GM18870 (cell line): ENCODE measurements around the gene RPL12.
"Not testable (repeated sequence)": the region's sequence is repeated elsewhere in the genome, so short reads cannot be mapped to it uniquely, and the experiment has no call there.

Experiments used
- ATAC-seq: cut with Tn5 transposase; IDR thresholded peaks from one replicate; pipeline ENCODE4 v1.9.1; 2021; ENCODE audit warnings: moderate library complexity; ENCODE audit not compliant: unreplicated experiment

The RPL12 gene

DNA sequence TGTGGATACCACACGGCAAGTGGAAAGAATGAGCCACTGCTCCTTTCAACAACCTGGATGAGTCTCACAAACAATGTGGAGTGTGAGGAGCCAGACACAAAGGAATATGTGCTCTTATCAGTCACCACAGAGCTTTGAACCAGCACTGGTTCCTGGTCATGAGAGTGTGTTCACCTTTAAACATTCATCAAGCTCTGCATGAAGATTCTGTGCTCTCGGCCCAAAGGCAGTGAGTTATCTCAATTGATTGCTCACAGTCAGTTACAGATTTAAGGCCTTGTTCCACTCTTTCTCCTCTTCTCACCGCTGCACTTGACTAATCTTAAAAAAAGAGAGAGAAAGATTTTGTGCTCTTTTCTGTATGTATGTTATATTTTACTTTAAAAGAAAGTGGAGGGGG is 19.5 kb upstream of the RPL12 start:
- no peak for ATAC-seq

DNA sequence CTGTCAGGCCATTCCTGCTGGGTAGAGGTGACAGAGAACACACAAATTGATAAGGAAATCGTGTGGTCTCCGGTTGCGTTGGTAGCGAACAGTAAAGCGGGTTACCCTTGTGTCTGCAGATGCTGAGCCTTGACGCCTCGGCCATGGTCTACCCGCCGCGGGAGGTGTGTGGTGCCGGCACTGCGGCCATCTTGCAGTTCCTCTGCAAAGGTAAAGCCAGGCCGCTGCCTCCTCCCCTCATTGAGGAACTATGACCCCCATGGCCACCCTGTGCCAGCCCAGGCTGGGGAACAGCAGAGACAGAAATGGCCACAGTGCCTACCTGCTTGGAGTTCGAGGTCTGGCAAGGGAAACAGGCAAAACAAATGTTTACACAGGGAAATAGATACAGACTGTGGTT is 16.4 kb upstream of the RPL12 start:
- ATAC-seq: no peak

- not testable (repeated sequence) for ATAC-seq
Measured at GRCh38 chr9:127466407-127466917, 15.3 kb upstream of the RPL12 start.

DNA sequence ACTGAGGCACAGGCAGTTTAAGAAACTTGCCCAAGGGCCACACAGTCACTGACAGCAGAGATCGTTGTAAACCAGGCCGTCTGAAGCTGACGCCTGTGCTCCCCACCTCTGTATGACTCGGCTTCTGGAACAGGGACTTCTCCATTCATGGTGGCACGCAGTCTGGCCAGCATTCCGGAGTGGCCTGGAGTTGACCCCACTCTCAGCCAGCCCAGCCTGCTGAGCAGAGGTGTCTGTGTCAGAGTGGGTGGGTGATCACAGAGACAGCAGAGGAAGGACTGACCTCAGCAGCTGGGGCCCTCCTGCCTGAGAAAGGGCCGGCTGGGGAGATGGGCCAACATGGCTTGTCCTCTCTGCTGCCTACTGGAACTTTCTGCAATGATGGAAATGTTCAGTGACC is 12.7 kb upstream of the RPL12 start:
- ATAC-seq: no peak

DNA sequence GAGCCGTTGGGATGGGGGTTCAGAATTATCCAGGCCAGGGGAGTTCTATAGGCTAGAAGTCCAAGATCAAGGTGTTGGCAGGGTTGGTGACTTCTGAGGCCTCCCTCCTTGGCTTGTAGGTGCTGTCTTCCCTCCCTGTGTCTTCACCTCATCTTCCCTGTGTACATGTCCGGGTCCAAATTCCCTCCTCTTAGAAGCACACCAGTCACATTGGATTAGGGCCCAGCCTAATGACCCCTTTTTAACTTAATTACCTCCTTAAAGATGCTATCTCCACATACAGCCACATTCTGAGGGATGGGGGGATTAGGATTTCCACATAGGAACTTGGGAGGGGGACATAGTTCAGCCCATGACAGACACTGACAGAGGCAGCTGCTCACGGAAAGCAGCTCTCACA is 12.2 kb upstream of the RPL12 start:
- no peak for ATAC-seq

- no peak for ATAC-seq
Measured at GRCh38 chr9:127458921-127459320, 7.7 kb upstream of the RPL12 start.

DNA sequence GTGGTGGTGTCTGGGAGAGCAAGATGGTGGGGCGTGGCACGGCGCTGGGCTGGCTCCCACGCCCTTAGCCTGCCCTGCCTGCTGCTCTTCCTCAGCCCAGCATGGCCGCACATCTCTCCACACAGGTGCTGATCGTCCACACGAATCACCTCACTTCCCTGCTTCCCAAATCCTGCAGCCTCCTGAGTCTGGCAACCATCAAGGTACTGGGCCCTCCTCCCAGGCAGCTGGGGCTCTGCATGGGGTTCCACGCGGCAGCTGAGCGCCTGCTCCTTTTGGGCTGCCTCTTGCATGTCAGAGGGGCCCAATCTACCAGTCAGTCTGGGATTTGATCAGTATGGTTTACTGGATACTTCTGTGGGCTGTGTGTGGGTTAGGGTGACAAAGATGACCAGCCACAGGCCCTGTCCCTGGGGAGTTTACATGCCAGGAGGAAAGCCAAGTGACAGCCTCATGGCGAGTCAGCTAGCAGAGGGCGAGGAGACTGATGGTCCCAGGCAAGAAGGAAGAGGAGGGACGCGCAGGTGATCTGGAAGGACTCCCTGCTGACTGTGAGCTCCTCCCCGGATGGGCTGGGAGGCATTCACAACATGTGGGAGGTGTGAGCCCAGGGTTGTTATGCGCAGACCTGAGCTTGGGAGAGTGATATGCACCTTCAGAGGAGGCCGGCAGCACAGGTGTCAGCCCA is 6.1 kb upstream of the RPL12 start:
- no peak for ATAC-seq

GRCh38 chr9:127455324-127455992 is 4.3 kb upstream of the RPL12 start:
- no peak for ATAC-seq

DNA sequence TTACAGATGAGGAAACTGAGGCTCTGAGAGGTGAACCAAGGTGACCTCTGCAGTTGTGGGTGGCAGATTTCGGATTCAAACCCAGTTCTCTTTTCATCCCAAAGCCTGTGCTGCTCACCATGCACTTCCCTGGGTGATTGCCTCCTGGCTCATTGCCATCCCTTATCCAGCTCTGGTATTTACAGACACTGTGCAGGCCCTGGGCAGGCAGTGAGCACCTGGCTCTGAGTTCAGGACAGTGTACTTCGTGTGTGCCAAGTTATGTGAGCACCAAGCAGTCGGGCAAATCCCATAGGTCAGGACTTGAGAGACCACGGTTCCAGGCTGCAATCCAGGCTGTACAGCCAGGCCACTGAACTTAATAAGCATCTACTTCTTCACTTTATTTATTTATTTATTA is 1.5 kb upstream of the RPL12 start:
- ATAC-seq: no peak

GRCh38 chr9:127451858-127452656 is 851 bp upstream of the RPL12 start:
- peak; percentile 7 for ATAC-seq

- ATAC-seq: no peak
Measured at GRCh38 chr9:127451608-127451857, 327 bp upstream of the RPL12 start.

GRCh38 chr9:127450243-127450760 is 904 bp downstream of the RPL12 start:
- ATAC-seq: no peak

GRCh38 chr9:127449332-127449966 is 1.8 kb downstream of the RPL12 start:
- ATAC-seq: no peak

DNA sequence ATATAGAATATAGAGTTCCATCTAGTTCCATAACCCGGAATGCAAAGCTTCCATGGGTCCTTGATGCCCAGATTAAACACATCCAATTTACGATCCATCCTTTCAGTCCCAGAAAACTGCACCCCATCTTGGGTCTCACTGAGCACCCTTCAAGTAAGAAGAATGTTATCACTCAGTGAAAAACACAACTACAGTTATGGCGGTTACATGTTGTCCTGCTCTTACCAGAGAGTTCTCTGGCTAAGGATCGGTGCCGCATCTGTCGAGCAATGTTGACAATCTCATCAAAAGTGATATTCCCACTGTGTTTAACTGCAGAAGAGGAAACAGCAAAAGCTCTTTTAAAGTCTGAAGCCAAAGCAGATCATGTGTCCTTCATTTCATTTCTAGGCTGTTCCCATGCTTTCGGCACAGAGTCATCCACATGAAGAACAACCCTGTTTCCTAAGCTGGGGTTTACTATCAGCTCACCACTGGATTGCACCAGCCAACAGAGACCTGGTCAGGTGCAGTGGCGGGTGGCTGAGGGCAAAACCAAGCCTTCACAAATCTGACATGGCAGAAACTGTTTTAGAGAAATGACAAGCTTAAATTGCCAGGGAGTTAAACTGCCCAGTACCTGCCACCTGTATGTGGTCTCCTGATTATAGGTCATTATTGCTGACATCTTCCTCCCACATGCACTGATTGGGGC is 2.9 kb downstream of the RPL12 start:
- no peak for ATAC-seq

GRCh38 chr9:127447416-127448111 is 3.6 kb downstream of the RPL12 start:
- ATAC-seq: no peak

DNA sequence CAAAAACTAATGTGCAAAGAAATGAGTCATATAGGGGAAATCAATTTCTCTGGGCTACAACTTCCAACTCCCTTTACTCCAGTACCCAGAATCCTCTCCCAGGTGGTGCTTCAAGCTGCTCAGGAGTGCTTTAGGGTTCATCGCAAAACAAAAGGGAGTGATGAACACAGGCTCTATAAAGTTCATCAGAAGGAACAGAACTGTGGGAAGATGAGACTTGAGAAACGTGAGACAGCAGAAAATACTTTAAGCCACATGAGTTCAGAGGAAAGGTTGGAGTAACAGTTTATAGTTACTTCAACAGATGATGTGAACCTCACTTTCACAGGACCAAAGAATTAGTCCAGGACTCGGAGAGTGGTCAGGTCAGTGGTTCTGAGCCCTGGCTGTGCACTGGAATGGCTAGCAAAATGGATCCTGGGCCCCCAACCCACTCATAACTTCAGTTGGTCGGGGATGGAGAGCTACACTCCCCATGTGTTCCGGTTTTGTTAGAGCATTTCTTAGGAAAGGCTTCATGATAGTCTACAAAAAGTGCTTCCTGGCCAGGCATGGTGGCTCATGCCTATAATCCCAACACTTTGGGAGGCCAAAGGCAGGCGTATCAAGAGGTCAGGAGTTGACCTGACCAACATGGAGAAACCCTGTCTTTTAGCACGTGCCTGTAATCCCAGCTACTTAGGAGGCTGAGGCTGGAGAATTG is 4.3 kb downstream of the RPL12 start:
- no peak for ATAC-seq

DNA sequence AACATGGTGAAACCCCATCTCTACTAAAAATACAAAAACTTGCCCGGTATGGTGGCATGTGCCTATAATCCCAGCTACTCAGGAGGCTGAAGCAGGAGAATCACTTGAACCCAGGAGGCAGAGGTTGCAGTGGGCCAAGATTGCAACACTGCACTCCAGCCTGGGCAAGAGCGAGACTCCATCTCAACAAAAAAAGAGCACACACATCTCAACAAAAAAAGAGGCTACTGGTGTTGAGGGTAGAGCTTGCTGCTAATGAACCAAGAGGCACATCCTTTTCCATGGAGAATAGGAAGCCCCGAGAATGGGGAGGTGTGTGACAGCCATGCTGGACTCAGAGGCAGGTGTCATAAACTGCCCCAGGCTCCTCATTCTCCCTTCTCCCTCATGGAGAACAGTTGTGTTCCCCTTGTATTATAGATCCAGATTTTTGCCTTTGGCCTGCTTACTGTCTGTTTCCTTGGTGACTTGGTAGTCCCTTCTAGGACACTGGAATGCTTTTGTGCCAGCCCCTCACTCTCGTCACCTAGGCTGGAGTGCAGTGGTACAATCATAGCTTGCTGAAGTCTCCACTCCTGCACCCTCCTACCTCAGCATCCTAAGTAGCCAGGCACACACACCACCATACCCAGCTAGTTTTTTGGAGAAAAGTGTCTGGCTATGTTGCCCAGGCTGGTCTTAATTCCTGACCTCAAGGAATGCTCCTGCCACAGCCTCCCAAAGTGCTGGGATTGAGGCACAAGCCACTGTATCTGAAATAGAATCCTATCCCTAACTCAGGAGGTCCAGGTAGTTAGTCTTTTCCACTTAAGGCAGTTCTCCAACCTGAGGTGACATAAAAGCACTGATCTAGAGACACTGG is 5.1 kb downstream of the RPL12 start:
- no peak for ATAC-seq
